ENCODE results near the gene UVSSA. TPM values are rescaled to one million over a fixed set of nuclear protein-coding genes. Genes with fewer than 3 reads are reported as not detected.
A peak's percentile ranks its signal among the peaks of the same experiment; 100 is the strongest.

UVSSA gene
- total and polyA plus RNA-seq, 7 experiments from 2014 or later, result 3.2 to 44.1 (median 39.3) TPM

GRCh38 chr4:1406981-1407656, 60.1 kb downstream of the UVSSA start:
- ChIA-PET CTCF (no interaction called here), POLR2A (no interaction called here)
- H3K27me3 Mint-ChIP-seq, result peaks cover 32 to 53% (median 47%) of the 10 kb centered on the region in 5 donors
- peak overlapping the region in 1 of 9 donors; percentile 83 for H3K27ac Mint-ChIP-seq
- peaks cover 0 to 5% (median 0%) of the 10 kb centered on the region in 5 donors for H3K36me3 Mint-ChIP-seq
- Histone ChIP-seq H3K4me3 (ENCODE audit: low read length) (no peak overlapping the region), H3K9me3 (ENCODE audit: control insufficient read depth in 2 of 3, low read length in 3 of 3) (no peaks in the 10 kb centered on the region), H3K4me1 (ENCODE audit: control insufficient read depth in 2 of 2, insufficient read depth in 2 of 2, low read length in 2 of 2) (no peaks in the 10 kb centered on the region), H3K27ac (ENCODE audit: low read depth, low read length) (no peak overlapping the region), H3K27me3 (ENCODE audit: control insufficient read depth in 2 of 2, insufficient read depth in 2 of 2, low read length in 2 of 2) (no peaks in the 10 kb centered on the region), H3K36me3 (ENCODE audit: control insufficient read depth in 2 of 3, insufficient read depth in 3 of 3, low read length in 3 of 3) (no peaks in the 10 kb centered on the region)
- ATAC-seq (no peak), DNase-seq (no peak)
- peak overlapping the region in 1 of 10 donors; percentile 44 for H3K4me3 Mint-ChIP-seq
- peaks cover 0 to 10% (median 0%) of the 10 kb centered on the region in 11 donors for H3K9me3 Mint-ChIP-seq
- intact Hi-C loops (cut with micrococcal nuclease), result loop anchor here in 1 of 2 donors (5.0 kb wide), 1 partner anchor 835 kb away; no protein-coding TSS in a partner anchor
- peaks cover 4 to 14% (median 7%) of the 10 kb centered on the region in 7 donors for H3K4me1 Mint-ChIP-seq

GRCh38 chr4:1407657-1408333, 60.8 kb downstream of the UVSSA start:
- intact Hi-C loops (cut with micrococcal nuclease), result loop anchor here in 1 of 2 donors (5.0 kb wide), 1 partner anchor 835 kb away; no protein-coding TSS in a partner anchor
- H3K4me3 Mint-ChIP-seq, result peak overlapping the region in 2 of 10 donors; percentile 30 to 41
- Histone ChIP-seq H3K9me3 (ENCODE audit: control insufficient read depth in 2 of 3, low read length in 3 of 3) (no peaks in the 10 kb centered on the region), H3K27ac (ENCODE audit: low read depth, low read length) (no peak overlapping the region), H3K27me3 (ENCODE audit: control insufficient read depth in 2 of 2, insufficient read depth in 2 of 2, low read length in 2 of 2) (no peaks in the 10 kb centered on the region), H3K36me3 (ENCODE audit: control insufficient read depth in 2 of 3, insufficient read depth in 3 of 3, low read length in 3 of 3) (no peaks in the 10 kb centered on the region), H3K4me3 (ENCODE audit: low read length) (no peak overlapping the region), H3K4me1 (ENCODE audit: control insufficient read depth in 2 of 2, insufficient read depth in 2 of 2, low read length in 2 of 2) (no peaks in the 10 kb centered on the region)
- peaks cover 35 to 55% (median 48%) of the 10 kb centered on the region in 5 donors for H3K27me3 Mint-ChIP-seq
- POLR2A ChIA-PET, result no interaction called here
- ATAC-seq (no peak), DNase-seq (no peak)
- peaks cover 4 to 12% (median 7%) of the 10 kb centered on the region in 7 donors for H3K4me1 Mint-ChIP-seq
- CTCF ChIA-PET, result no interaction called here
- peak overlapping the region in 1 of 9 donors; percentile 44 for H3K27ac Mint-ChIP-seq
- H3K9me3 Mint-ChIP-seq, result peaks cover 0 to 10% (median 0%) of the 10 kb centered on the region in 11 donors
- peaks cover 0 to 5% (median 0%) of the 10 kb centered on the region in 5 donors for H3K36me3 Mint-ChIP-seq

- Mint-ChIP-seq H3K36me3 (peaks cover 0 to 5% (median 0%) of the 10 kb centered on the region in 5 donors), H3K27me3 (peaks cover 41 to 61% (median 51%) of the 10 kb centered on the region in 5 donors), H3K27ac (peak overlapping the region in 1 of 9 donors; percentile 44), H3K4me1 (peaks cover 4 to 12% (median 7%) of the 10 kb centered on the region in 7 donors), H3K9me3 (peaks cover 0 to 12% (median 0%) of the 10 kb centered on the region in 11 donors), H3K4me3 (peak overlapping the region in 2 of 10 donors; percentile 41 to 49)
- Histone ChIP-seq H3K27ac (ENCODE audit: low read depth, low read length) (no peak overlapping the region), H3K4me3 (ENCODE audit: low read length) (no peak overlapping the region), H3K27me3 (ENCODE audit: control insufficient read depth in 2 of 2, insufficient read depth in 2 of 2, low read length in 2 of 2) (no peaks in the 10 kb centered on the region), H3K9me3 (ENCODE audit: control insufficient read depth in 2 of 3, low read length in 3 of 3) (no peaks in the 10 kb centered on the region), H3K4me1 (ENCODE audit: control insufficient read depth in 2 of 2, insufficient read depth in 2 of 2, low read length in 2 of 2) (no peaks in the 10 kb centered on the region), H3K36me3 (ENCODE audit: control insufficient read depth in 2 of 3, insufficient read depth in 3 of 3, low read length in 3 of 3) (no peaks in the 10 kb centered on the region)
- ATAC-seq (no peak), DNase-seq (no peak)
- ChIA-PET CTCF (no interaction called here), POLR2A (no interaction called here)
- intact Hi-C loops (cut with micrococcal nuclease), result loop anchor here in 1 of 2 donors (5.0 kb wide), 1 partner anchor 836 kb away; no protein-coding TSS in a partner anchor
Measured at GRCh38 chr4:1408418-1408817, 61.4 kb downstream of the UVSSA start.

- H3K27me3 ChIP-seq (ENCODE audit: control insufficient read depth in 2 of 2, insufficient read depth in 2 of 2, low read length in 2 of 2), result no peaks in the 10 kb centered on the region
- Mint-ChIP-seq H3K9me3 (peaks cover 0 to 12% (median 0%) of the 10 kb centered on the region in 11 donors), H3K4me3 (no peak overlapping the region), H3K27ac (peak overlapping the region in 2 of 9 donors; percentile 23 to 62), H3K4me1 (peaks cover 4 to 12% (median 7%) of the 10 kb centered on the region in 7 donors), H3K36me3 (peaks cover 0 to 5% (median 0%) of the 10 kb centered on the region in 5 donors), H3K27me3 (peaks cover 48 to 64% (median 52%) of the 10 kb centered on the region in 5 donors)
- H3K9me3 ChIP-seq (ENCODE audit: control insufficient read depth in 2 of 3, low read length in 3 of 3), result no peaks in the 10 kb centered on the region
- DNase-seq (no peak), ATAC-seq (no peak)
- H3K4me3 ChIP-seq (ENCODE audit: low read length), result no peak overlapping the region
- intact Hi-C loops (cut with micrococcal nuclease), result loop anchor here in 1 of 2 donors (5.0 kb wide), 1 partner anchor 837 kb away; no protein-coding TSS in a partner anchor
- H3K27ac ChIP-seq (ENCODE audit: low read depth, low read length), result no peak overlapping the region
- H3K36me3 ChIP-seq (ENCODE audit: control insufficient read depth in 2 of 3, insufficient read depth in 3 of 3, low read length in 3 of 3), result no peaks in the 10 kb centered on the region
- ChIA-PET CTCF (no interaction called here), POLR2A (no interaction called here)
- H3K4me1 ChIP-seq (ENCODE audit: control insufficient read depth in 2 of 2, insufficient read depth in 2 of 2, low read length in 2 of 2), result no peaks in the 10 kb centered on the region
Measured at GRCh38 chr4:1409079-1409478, 62.1 kb downstream of the UVSSA start.

- H3K27me3 Mint-ChIP-seq, result peaks cover 48 to 64% (median 50%) of the 10 kb centered on the region in 5 donors
- DNase-seq (no peak), ATAC-seq (no peak)
- intact Hi-C loops (cut with micrococcal nuclease), result loop anchor here in 1 of 2 donors (5.0 kb wide), 1 partner anchor 837 kb away; no protein-coding TSS in a partner anchor
- POLR2A ChIA-PET, result no interaction called here
- H3K27me3 ChIP-seq (ENCODE audit: control insufficient read depth in 2 of 2, insufficient read depth in 2 of 2, low read length in 2 of 2), result no peaks in the 10 kb centered on the region
- H3K27ac Mint-ChIP-seq, result peak overlapping the region in 2 of 9 donors; percentile 23 to 62
- H3K27ac ChIP-seq (ENCODE audit: low read depth, low read length), result no peak overlapping the region
- H3K4me1 ChIP-seq (ENCODE audit: control insufficient read depth in 2 of 2, insufficient read depth in 2 of 2, low read length in 2 of 2), result no peaks in the 10 kb centered on the region
- H3K9me3 Mint-ChIP-seq, result peaks cover 0 to 12% (median 0%) of the 10 kb centered on the region in 11 donors
- CTCF ChIA-PET, result no interaction called here
- H3K4me3 ChIP-seq (ENCODE audit: low read length), result no peak overlapping the region
- peaks cover 4 to 12% (median 7%) of the 10 kb centered on the region in 7 donors for H3K4me1 Mint-ChIP-seq
- H3K36me3 ChIP-seq (ENCODE audit: control insufficient read depth in 2 of 3, insufficient read depth in 3 of 3, low read length in 3 of 3), result no peaks in the 10 kb centered on the region
- H3K9me3 ChIP-seq (ENCODE audit: control insufficient read depth in 2 of 3, low read length in 3 of 3), result no peaks in the 10 kb centered on the region
- H3K36me3 Mint-ChIP-seq, result peaks cover 0 to 5% (median 0%) of the 10 kb centered on the region in 5 donors
- no peak overlapping the region for H3K4me3 Mint-ChIP-seq
Measured at GRCh38 chr4:1409491-1410425, 62.8 kb downstream of the UVSSA start.
